Sciatic nerve (tissue), 2 donors: ENCODE data around the gene CDKN1A. TPM values are rescaled to one million over a fixed set of nuclear protein-coding genes. Genes with fewer than 3 reads are reported as not detected.

Experiments
- ATAC-seq: fragments of 200-7000 bp; cut with Tn5 transposase; one replicate; pipeline ENCODE4 v1.9.1; 2020; ENCODE audit warnings: mild to moderate bottlenecking, moderate library complexity
- DNase-seq: peaks from one replicate; pipeline ENCODE4 v3.0.0-alpha.2; 2020; ENCODE audit warnings: low spot score
- intact Hi-C: fragments of 100-400 bp; cut with DNase I; formaldehyde crosslinking; loops from one replicate; pipeline ENCODE4 v1.14.2; 2022
- total RNA-seq: library from RNA; stranded (reverse); fragmentation: NEBNext Ultra II Directional; extraction: Animal tissue kit (Norgen Biotek cat#: 25700); gene quantifications from one replicate; pipeline ENCODE4 v1.2.1, GENCODE V29; 2021
- donor health status: DM: no; HTN: no; CAD: no.
- donor health status: DM: no; HTN: no; CAD: no.

The CDKN1A gene
- 142 TPM for total RNA-seq

- intact Hi-C loops = no loop called here
- DNase-seq (peak; percentile 95), ATAC-seq (peak; percentile 77)
Observed at GRCh38 chr6:36678488-36679042, at the start of gene CDKN1A. TSS of gene CDKN1A (plus strand) at chr6:36678714. CDS start at chr6:36684102, 5,388 bp downstream.

GRCh38 chr6:36629784-36630183, 48.7 kb upstream of the CDKN1A start:
- intact Hi-C loops = no loop called here
- ATAC-seq (no peak), DNase-seq (no peak)

GRCh38 chr6:36631326-36632011, 47.0 kb upstream of the CDKN1A start:
- DNase-seq (no peak), ATAC-seq (no peak)
- intact Hi-C loops = no loop called here

GRCh38 chr6:36633370-36633769, 45.1 kb upstream of the CDKN1A start:
- ATAC-seq (no peak), DNase-seq (no peak)
- intact Hi-C loops = no loop called here

- intact Hi-C loops = no loop called here
- peak; percentile 85 for DNase-seq
- peak; percentile 82 for ATAC-seq
Observed at GRCh38 chr6:36633915-36634314, 44.6 kb upstream of the CDKN1A start.

GRCh38 chr6:36634317-36635108, 44.0 kb upstream of the CDKN1A start:
- no peak for DNase-seq
- ATAC-seq = no peak
- intact Hi-C loops = no loop called here

GRCh38 chr6:36636283-36636682, 42.2 kb upstream of the CDKN1A start:
- ATAC-seq (no peak), DNase-seq (no peak)
- intact Hi-C loops = no loop called here

- intact Hi-C loops = no loop called here
- ATAC-seq (no peak), DNase-seq (no peak)
Observed at GRCh38 chr6:36636687-36637418, 41.7 kb upstream of the CDKN1A start.

GRCh38 chr6:36638579-36638978, 39.9 kb upstream of the CDKN1A start:
- intact Hi-C loops = no loop called here
- no peak for DNase-seq
- no peak for ATAC-seq

GRCh38 chr6:36639171-36639808, 39.2 kb upstream of the CDKN1A start:
- ATAC-seq (no peak), DNase-seq (no peak)
- intact Hi-C loops = no loop called here

GRCh38 chr6:36641543-36641942, 37.0 kb upstream of the CDKN1A start:
- no peak for ATAC-seq
- intact Hi-C loops = no loop called here
- DNase-seq = no peak

GRCh38 chr6:36642913-36643817, 35.3 kb upstream of the CDKN1A start:
- DNase-seq (peak; percentile 82), ATAC-seq (peak; percentile 71)
- intact Hi-C loops = no loop called here

- DNase-seq = no peak
- no peak for ATAC-seq
- intact Hi-C loops = no loop called here
Observed at GRCh38 chr6:36643977-36644376, 34.5 kb upstream of the CDKN1A start.

GRCh38 chr6:36649086-36649485, 29.4 kb upstream of the CDKN1A start:
- no peak for DNase-seq
- intact Hi-C loops = no loop called here
- ATAC-seq = no peak

- intact Hi-C loops = no loop called here
- ATAC-seq (peak; percentile 35), DNase-seq (no peak)
Observed at GRCh38 chr6:36649701-36650484, 28.6 kb upstream of the CDKN1A start.

- intact Hi-C loops = no loop called here
- ATAC-seq (peak; percentile 71), DNase-seq (no peak)
Observed at GRCh38 chr6:36650848-36651478, 27.6 kb upstream of the CDKN1A start.
